C1 segment of cervical spinal cord (tissue), 14 donors: ENCODE data around the gene ARHGAP22.

Experiments
- DNase-seq, 14 donors: peaks; one replicate each; lab custom pipeline; 2025; lab: John Stamatoyannopoulos, UW

The ARHGAP22 gene

GRCh38 chr10:48399056-48399541 lies 205.8 kb downstream of the ARHGAP22 start:
- DNase-seq: no peak

- no peak for DNase-seq
These were observed 206.6 kb downstream of the ARHGAP22 start for GRCh38 chr10:48398261-48398660.
